ENCODE measurements around the gene ZC3H8.

DNA sequence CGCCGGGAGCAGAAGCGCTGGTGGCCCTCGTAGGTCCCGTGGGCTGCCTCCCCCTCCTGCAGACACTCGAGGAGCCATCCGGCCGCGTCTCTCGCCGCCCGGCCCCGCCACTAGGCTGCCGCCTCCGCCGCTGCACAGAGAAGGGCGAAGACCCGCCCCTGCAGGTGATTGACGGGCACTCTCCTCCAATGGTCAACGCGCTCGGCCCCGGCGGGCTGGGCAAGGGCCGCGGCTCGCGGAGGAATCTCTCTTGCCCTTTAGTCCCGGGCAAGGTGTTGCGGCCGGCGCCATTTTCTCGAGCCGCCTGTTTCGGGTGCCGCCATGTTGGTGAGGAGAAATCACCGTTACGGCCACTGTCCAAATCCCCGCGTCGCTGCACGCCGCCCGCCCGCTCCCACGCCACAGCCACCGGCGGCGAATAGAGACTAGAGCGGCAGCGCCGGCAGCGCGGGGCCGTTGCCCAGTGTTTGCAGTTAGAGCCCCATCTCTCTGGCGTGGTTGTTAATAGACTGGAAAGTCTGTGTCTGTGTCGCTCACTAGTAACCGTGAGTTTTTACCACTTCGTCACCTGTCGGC lies 20.6 kb upstream of the ZC3H8 start, which contains the start of gene ZC3H6:
- TF ChIP-seq CTCF (IDR thresholded peaks at IDR 0.05) (peak; percentile 18 to 53 (median 41)), POLR2AphosphoS5 (IDR thresholded peaks at IDR 0.05) (peak; percentile 97 to 99 (median 97))

Data from breast epithelium (tissue), 3 donors.